HepG2 (cell line): ENCODE measurements around the gene ZNF606. TPM values are rescaled to one million over a fixed set of nuclear protein-coding genes. Genes with fewer than 3 reads are reported as not detected.

Experiments used
- CREB1 ChIP-seq, 2 experiments: fragments of 450-650 bp in 1 of 2; IDR thresholded peaks; 2 replicates each; pipeline ENCODE4 v1.6.1; 2016 to 2017; ENCODE audit warnings: control low read depth in 1 of 2, mild to moderate bottlenecking in 1 of 2, missing compliant biosample characterization in 1 of 2, missing genetic modification characterization in 1 of 2
- ELF1 ChIP-seq: sonication (generic); formaldehyde crosslinking; IDR thresholded peaks from 2 replicates; pipeline ENCODE4 v1.4.0; 2020; ENCODE audit warnings: missing genetic modification reagents
- HCFC1 ChIP-seq: fragments of 150-350 bp; IDR thresholded peaks from 2 replicates; pipeline ENCODE4 v1.6.1; 2014; ENCODE audit warnings: low read depth, low read length
- HNF4A ChIP-seq: sonication (generic); formaldehyde crosslinking; IDR thresholded peaks from 2 replicates; pipeline ENCODE4 v1.4.0; 2020; ENCODE audit warnings: missing genetic modification reagents
- IRX3 ChIP-seq: sonication (generic); formaldehyde crosslinking; IDR thresholded peaks from 2 replicates; pipeline ENCODE4 v1.8.1; 2023; ENCODE audit warnings: mild to moderate bottlenecking, low read depth, missing genetic modification reagents, borderline replicate concordance
- NFE2 ChIP-seq: sonication (generic); formaldehyde crosslinking; IDR thresholded peaks from 2 replicates; pipeline ENCODE4 v1.4.0; 2020; ENCODE audit warnings: missing genetic modification reagents
- PAF1 ChIP-seq: IDR thresholded peaks from 2 replicates; pipeline ENCODE4 v1.6.1; 2016; ENCODE audit warnings: missing genetic modification reagents, missing compliant biosample characterization
- POLR2AphosphoS2 ChIP-seq: IDR thresholded peaks from 2 replicates; pipeline ENCODE4 v1.6.1; 2011; ENCODE audit warnings: low read depth, low read length, improper control_type of control experiment
- PRMT3 ChIP-seq: sonication (generic); formaldehyde crosslinking; IDR thresholded peaks from 2 replicates; pipeline ENCODE4 v1.8.1; 2022; ENCODE audit warnings: low read depth, mild to moderate bottlenecking, moderate library complexity, missing genetic modification reagents, borderline replicate concordance
- RBAK ChIP-seq: sonication (generic); formaldehyde crosslinking; IDR thresholded peaks from 2 replicates; pipeline ENCODE4 v1.5.1; 2020; ENCODE audit warnings: mild to moderate bottlenecking, missing genetic modification reagents
- RORA ChIP-seq: sonication (generic); formaldehyde crosslinking; IDR thresholded peaks from 2 replicates; pipeline ENCODE4 v1.5.0; 2020; ENCODE audit warnings: mild to moderate bottlenecking, missing genetic modification reagents, moderate library complexity
- XRCC5 ChIP-seq: fragments of 200-400 bp; formaldehyde crosslinking; optimal IDR thresholded peaks from 2 replicates; pipeline ENCODE3; 2017; ENCODE audit warnings: mild to moderate bottlenecking, low read length
- ZNF720 ChIP-seq: sonication (generic); formaldehyde crosslinking; IDR thresholded peaks from 2 replicates; pipeline ENCODE4 v1.4.0; 2020; ENCODE audit warnings: missing genetic modification reagents
- polyA plus RNA-seq, 8 experiments: library from polyadenylated mRNA; depleted of rRNA in 3 of 8; stranded (reverse) in 7 of 8; unstranded in 1 of 8; fragments of >200 nt; fragmentation: Illumina TruSeq in 4 of 8; extraction: Trizol in 4 of 8; gene quantifications; 2 replicates each; pipeline versions ENCODE4 v1.2.1 to v1.2.3, GENCODE V29; 2011 to 2016; ENCODE audit warnings: low read depth in 4 of 8, missing spikeins in 1 of 8, mixed read lengths in 1 of 8; ENCODE audit not compliant: insufficient read depth in 1 of 8
- total RNA-seq, 5 experiments: library from RNA; depleted of rRNA; stranded (reverse); fragments of >200 nt; fragmentation: Illumina TruSeq; extraction: Trizol; gene quantifications; 2 replicates each; pipeline ENCODE4 v1.2.3, GENCODE V29; 2016; ENCODE audit warnings: low read depth in 1 of 5
- TF ChIP-seq, protein P1 (sequence below): IDR thresholded peaks from 2 replicates; pipeline ENCODE4 v1.6.1; 2016; ENCODE audit warnings: missing genetic modification reagents, missing compliant biosample characterization
- TF ChIP-seq, protein P2 (sequence below): sonication (generic); formaldehyde crosslinking; IDR thresholded peaks from 2 replicates; pipeline ENCODE4 v1.4.0; 2020; ENCODE audit warnings: mild to moderate bottlenecking, low read depth, missing genetic modification reagents
- TF ChIP-seq, protein P3 (sequence below): sonication (generic); formaldehyde crosslinking; IDR thresholded peaks from 2 replicates; pipeline ENCODE4 v1.8.0; 2022; ENCODE audit warnings: low read depth, missing genetic modification reagents
- TF ChIP-seq, protein P4 (sequence below): sonication (generic); formaldehyde crosslinking; IDR thresholded peaks from 2 replicates; pipeline ENCODE4 v1.8.0; 2022; ENCODE audit warnings: mild to moderate bottlenecking, missing genetic modification reagents; ENCODE audit not compliant: insufficient replicate concordance
- TF ChIP-seq, protein P5 (sequence below): fragments of 450-650 bp; IDR thresholded peaks from 2 replicates; pipeline ENCODE4 v1.6.1; 2017

Gene ZNF606
- total and polyA plus RNA-seq, 2 of the 13 experiments (the other 11 are each of a cell fraction or from before 2014, with no cell fraction given) = 4.2 to 14.8 TPM

DNA sequence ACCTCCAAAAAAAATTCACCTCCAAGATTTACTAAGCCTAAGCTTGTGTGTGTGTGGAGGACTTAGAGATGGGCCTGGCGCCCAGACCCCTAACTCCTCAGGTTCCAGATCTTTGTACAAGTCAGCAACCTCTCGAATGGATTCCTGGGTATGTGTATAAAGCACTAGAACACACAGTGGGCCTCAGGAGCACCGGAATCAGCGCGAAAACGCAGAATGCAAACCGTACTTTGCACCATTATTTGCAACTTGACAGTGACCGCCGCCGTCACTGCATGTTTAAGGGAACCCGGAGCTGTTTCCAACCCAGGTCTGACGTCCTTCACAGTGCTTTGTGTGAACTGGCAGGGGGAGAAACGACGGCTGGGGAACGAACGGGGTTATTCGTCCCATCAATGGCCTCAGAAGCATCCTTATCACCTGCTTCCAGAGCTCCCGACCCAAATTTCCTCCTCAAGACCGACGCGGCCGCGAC lies 688 bp downstream of the ZNF606 start (continued):
- TF ChIP-seq, protein P1, sequence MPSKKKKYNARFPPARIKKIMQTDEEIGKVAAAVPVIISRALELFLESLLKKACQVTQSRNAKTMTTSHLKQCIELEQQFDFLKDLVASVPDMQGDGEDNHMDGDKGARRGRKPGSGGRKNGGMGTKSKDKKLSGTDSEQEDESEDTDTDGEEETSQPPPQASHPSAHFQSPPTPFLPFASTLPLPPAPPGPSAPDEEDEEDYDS (CRISPR knock-in tag) = no peak
- peak; percentile 12; the same call in 1 of the 2 replicates for TF ChIP-seq IRX3 (CRISPR knock-in tag)
- TF ChIP-seq HCFC1 = no peak
- peak; percentile 70; the same call in 1 of the 2 replicates for TF ChIP-seq RBAK
- TF ChIP-seq PAF1 = no peak
- TF ChIP-seq XRCC5 = peak; percentile 12
- TF ChIP-seq NFE2 = no peak
- no peak for TF ChIP-seq ELF1 (CRISPR knock-in tag)
- TF ChIP-seq, protein P2, sequence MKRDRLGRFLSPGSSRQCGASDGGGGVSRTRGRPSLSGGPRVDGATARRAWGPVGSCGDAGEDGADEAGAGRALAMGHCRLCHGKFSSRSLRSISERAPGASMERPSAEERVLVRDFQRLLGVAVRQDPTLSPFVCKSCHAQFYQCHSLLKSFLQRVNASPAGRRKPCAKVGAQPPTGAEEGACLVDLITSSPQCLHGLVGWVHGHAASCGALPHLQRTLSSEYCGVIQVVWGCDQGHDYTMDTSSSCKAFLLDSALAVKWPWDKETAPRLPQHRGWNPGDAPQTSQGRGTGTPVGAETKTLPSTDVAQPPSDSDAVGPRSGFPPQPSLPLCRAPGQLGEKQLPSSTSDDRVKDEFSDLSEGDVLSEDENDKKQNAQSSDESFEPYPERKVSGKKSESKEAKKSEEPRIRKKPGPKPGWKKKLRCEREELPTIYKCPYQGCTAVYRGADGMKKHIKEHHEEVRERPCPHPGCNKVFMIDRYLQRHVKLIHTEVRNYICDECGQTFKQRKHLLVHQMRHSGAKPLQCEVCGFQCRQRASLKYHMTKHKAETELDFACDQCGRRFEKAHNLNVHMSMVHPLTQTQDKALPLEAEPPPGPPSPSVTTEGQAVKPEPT (CRISPR knock-in tag) = no peak
- TF ChIP-seq HNF4A = peak; percentile 78
- TF ChIP-seq, protein P3, sequence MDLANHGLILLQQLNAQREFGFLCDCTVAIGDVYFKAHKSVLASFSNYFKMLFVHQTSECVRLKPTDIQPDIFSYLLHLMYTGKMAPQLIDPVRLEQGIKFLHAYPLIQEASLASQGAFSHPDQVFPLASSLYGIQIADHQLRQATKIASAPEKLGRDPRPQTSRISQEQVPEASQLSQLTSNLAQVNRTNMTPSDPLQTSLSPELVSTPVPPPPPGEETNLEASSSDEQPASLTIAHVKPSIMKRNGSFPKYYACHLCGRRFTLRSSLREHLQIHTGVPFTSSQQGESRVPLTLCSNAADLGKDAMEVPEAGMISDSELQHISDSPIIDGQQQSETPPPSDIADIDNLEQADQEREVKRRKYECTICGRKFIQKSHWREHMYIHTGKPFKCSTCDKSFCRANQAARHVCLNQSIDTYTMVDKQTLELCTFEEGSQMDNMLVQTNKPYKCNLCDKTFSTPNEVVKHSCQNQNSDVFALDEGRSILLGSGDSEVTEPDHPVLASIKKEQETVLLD (CRISPR knock-in tag) = no peak
- peak; percentile 17; the same call in 1 of the 2 replicates for TF ChIP-seq CREB1 (IDR thresholded peaks at IDR 0.05)
- TF ChIP-seq CREB1 (CRISPR knock-in tag; IDR thresholded peaks at IDR 0.05) = no peak
- no peak for TF ChIP-seq PRMT3 (CRISPR knock-in tag)
- TF ChIP-seq, protein P4, sequence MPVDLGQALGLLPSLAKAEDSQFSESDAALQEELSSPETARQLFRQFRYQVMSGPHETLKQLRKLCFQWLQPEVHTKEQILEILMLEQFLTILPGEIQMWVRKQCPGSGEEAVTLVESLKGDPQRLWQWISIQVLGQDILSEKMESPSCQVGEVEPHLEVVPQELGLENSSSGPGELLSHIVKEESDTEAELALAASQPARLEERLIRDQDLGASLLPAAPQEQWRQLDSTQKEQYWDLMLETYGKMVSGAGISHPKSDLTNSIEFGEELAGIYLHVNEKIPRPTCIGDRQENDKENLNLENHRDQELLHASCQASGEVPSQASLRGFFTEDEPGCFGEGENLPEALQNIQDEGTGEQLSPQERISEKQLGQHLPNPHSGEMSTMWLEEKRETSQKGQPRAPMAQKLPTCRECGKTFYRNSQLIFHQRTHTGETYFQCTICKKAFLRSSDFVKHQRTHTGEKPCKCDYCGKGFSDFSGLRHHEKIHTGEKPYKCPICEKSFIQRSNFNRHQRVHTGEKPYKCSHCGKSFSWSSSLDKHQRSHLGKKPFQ = peak; percentile 17
- TF ChIP-seq ZNF720 (CRISPR knock-in tag) = no peak
- TF ChIP-seq RORA = no peak
- TF ChIP-seq, protein P5, sequence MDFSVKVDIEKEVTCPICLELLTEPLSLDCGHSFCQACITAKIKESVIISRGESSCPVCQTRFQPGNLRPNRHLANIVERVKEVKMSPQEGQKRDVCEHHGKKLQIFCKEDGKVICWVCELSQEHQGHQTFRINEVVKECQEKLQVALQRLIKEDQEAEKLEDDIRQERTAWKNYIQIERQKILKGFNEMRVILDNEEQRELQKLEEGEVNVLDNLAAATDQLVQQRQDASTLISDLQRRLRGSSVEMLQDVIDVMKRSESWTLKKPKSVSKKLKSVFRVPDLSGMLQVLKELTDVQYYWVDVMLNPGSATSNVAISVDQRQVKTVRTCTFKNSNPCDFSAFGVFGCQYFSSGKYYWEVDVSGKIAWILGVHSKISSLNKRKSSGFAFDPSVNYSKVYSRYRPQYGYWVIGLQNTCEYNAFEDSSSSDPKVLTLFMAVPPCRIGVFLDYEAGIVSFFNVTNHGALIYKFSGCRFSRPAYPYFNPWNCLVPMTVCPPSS = no peak
- 0 out of 2 replicates have a peak, but pooled peaks have one; percentile 37 for TF ChIP-seq POLR2AphosphoS2
